Measurements from ENCODE around the gene PRPH2.

DNA sequence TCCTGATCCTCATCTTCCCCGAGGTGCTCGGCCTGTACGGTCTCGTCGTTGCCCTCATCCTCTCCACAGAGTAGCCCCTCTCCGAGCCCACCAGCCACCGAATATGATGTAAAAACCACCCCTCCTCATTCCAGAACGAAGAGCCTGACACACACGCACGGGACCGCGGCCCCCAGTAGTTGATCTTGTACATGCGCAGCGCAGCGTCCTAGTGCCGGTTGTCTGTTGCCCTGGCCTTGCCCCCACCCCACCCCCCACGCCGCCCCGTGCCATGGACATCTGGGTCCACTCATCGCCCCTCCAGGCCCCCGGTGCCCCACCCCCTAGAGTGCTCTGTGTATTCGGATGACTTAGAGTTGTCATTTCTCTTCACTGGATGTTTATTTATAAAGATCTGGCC, 5.2 kb upstream of the PRPH2 start:
- TF ChIP-seq, protein P1, sequence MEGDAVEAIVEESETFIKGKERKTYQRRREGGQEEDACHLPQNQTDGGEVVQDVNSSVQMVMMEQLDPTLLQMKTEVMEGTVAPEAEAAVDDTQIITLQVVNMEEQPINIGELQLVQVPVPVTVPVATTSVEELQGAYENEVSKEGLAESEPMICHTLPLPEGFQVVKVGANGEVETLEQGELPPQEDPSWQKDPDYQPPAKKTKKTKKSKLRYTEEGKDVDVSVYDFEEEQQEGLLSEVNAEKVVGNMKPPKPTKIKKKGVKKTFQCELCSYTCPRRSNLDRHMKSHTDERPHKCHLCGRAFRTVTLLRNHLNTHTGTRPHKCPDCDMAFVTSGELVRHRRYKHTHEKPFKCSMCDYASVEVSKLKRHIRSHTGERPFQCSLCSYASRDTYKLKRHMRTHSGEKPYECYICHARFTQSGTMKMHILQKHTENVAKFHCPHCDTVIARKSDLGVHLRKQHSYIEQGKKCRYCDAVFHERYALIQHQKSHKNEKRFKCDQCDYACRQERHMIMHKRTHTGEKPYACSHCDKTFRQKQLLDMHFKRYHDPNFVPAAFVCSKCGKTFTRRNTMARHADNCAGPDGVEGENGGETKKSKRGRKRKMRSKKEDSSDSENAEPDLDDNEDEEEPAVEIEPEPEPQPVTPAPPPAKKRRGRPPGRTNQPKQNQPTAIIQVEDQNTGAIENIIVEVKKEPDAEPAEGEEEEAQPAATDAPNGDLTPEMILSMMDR (IDR thresholded peaks at IDR 0.05): no peak
- TF ChIP-seq, protein P2, sequence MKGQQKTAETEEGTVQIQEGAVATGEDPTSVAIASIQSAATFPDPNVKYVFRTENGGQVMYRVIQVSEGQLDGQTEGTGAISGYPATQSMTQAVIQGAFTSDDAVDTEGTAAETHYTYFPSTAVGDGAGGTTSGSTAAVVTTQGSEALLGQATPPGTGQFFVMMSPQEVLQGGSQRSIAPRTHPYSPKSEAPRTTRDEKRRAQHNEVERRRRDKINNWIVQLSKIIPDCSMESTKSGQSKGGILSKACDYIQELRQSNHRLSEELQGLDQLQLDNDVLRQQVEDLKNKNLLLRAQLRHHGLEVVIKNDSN (IDR thresholded peaks at IDR 0.05; ENCODE audit: borderline replicate concordance, low read depth): no peak
- TF ChIP-seq TEAD4 (IDR thresholded peaks at IDR 0.05; ENCODE audit: borderline replicate concordance, insufficient read depth) (no peak), RCOR1 (IDR thresholded peaks at IDR 0.05; ENCODE audit: low read length) (no peak), POLR2AphosphoS5 (IDR thresholded peaks at IDR 0.05; ENCODE audit: low read depth, low read length) (no peak)
- TF ChIP-seq, protein P3, sequence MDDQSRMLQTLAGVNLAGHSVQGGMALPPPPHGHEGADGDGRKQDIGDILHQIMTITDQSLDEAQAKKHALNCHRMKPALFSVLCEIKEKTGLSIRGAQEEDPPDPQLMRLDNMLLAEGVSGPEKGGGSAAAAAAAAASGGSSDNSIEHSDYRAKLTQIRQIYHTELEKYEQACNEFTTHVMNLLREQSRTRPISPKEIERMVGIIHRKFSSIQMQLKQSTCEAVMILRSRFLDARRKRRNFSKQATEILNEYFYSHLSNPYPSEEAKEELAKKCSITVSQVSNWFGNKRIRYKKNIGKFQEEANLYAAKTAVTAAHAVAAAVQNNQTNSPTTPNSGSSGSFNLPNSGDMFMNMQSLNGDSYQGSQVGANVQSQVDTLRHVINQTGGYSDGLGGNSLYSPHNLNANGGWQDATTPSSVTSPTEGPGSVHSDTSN (IDR thresholded peaks at IDR 0.05): no peak

Measured in SK-N-SH (cell line).